Transverse colon (tissue), 4 donors: Measurements from ENCODE around the gene NDUFB4. TPM values are rescaled to one million over a fixed set of nuclear protein-coding genes. Genes with fewer than 3 reads are reported as not detected.

Experiments
- DNase-seq: peaks from one replicate; pipeline ENCODE4 v3.0.0-alpha.2; 2019
- H3K27ac ChIP-seq, 4 donors: fragments of 200-600 bp; sonication (generic); 2 replicates each; pipeline ENCODE4 v1.5.1; 2016 to 2018; ENCODE audit warnings: inconsistent platforms in 4 of 4
- H3K27me3 ChIP-seq: fragments of 200-600 bp; sonication (generic); 2 replicates; pipeline ENCODE4 v1.5.1; 2017; ENCODE audit warnings: inconsistent platforms
- H3K36me3 ChIP-seq, 4 donors: fragments of 200-600 bp; sonication (generic); 2 replicates each; pipeline ENCODE4 v1.5.1; 2017 to 2019; ENCODE audit warnings: inconsistent platforms in 4 of 4
- H3K4me1 ChIP-seq, 4 donors: fragments of 200-600 bp; sonication (generic); 2 replicates each; pipeline ENCODE4 v1.5.1; 2017 to 2020; ENCODE audit warnings: inconsistent platforms in 4 of 4
- H3K4me3 ChIP-seq, 4 donors: fragments of 200-600 bp; sonication (generic); 1 replicate in 1 of 4; 2 replicates in 3 of 4; pipeline versions ENCODE4 v1.5.1 to v1.6.1; 2017 to 2019; ENCODE audit warnings: inconsistent platforms in 4 of 4
- H3K9me3 ChIP-seq, 2 donors: fragments of 200-600 bp; sonication (generic); 2 replicates each; pipeline ENCODE4 v1.5.1; 2017 to 2019; ENCODE audit warnings: inconsistent platforms in 2 of 2
- EP300 ChIP-seq: sonication (generic); formaldehyde crosslinking; IDR thresholded peaks from one replicate; pipeline ENCODE4 v1.6.1; 2017; ENCODE audit warnings: antibody characterized with exemption, low read depth
- POLR2A ChIP-seq: fragments of 450-650 bp; IDR thresholded peaks from one replicate; pipeline ENCODE4 v1.6.1; 2016; ENCODE audit warnings: antibody characterized with exemption, mild to moderate bottlenecking, moderate library complexity
- POLR2AphosphoS5 ChIP-seq, 3 donors: sonication (generic); formaldehyde crosslinking; IDR thresholded peaks; one replicate each; pipeline ENCODE4 v1.6.1; 2016; ENCODE audit warnings: antibody characterized with exemption in 3 of 3
- WGBS, 2 donors: methylation state at CpG; one replicate each; pipeline ENCODE4 v1.1.5; 2018; ENCODE audit warnings: low coverage in 1 of 2; 5-methylcytosine and 5-hydroxymethylcytosine counted together
- in situ Hi-C, 4 donors: fragments of 200-750 bp; cut with MboI; loops; one replicate each; pipeline versions ENCODE4 v1.15.0 to v1.15.1; 2017; ENCODE audit warnings: low sequenced_read_pairs in 3 of 4, low pct_ligation_motif_present in 1 of 4, low pct_unique_long_range_greater_than_20kb in 1 of 4
- intact Hi-C: fragments of 100-400 bp; cut with DNase I; formaldehyde crosslinking; loops from one replicate; pipeline ENCODE4 v1.15.1; 2023; ENCODE audit warnings: low total_unique reads
- total RNA-seq, 4 donors: library from RNA; depleted of rRNA; stranded (reverse); fragments of >200 nt; gene quantifications; one replicate each; pipeline ENCODE4 v1.1.0, GENCODE V29; 2016
- TF ChIP-seq, protein P1 (sequence below), 5 experiments: fragments of 200-600 bp in 3 of 5; fragments of 450-650 bp in 2 of 5; sonication (generic) in 3 of 5; IDR thresholded peaks; 1 replicate in 2 of 5; 2 replicates in 3 of 5; pipeline ENCODE4 v1.5.1; 2016 to 2017; ENCODE audit warnings: antibody characterized with exemption in 5 of 5, inconsistent platforms in 3 of 5, mild to moderate bottlenecking in 2 of 5, moderate library complexity in 1 of 5

Gene NDUFB4
- total RNA-seq, 4 donors from 2014 or later = 9.6 to 129 (median 63.7) TPM

DNA sequence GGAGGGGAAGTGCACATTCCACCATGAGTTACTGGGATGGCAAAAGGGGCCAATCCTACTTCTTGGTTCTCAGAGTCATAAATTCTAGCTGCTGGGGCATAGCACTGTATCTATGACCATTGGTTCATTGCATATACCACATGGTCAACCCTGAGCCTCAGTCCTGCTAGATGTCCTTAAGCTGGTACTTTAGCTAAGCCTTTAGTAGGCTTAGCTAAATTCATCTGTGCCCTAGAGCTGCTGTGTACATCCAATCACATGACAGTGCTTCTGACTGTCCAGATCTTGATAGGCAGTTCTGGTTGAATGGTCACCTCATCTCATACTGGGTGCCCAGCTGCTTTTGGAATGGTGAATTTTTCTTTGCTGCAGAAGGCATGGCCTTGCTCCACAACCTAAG lies 8.2 kb downstream of the NDUFB4 start:
- TF ChIP-seq POLR2A (no peak), POLR2AphosphoS5 (IDR thresholded peaks at IDR 0.05) (no peak), EP300 (no peak)
- TF ChIP-seq, protein P1, sequence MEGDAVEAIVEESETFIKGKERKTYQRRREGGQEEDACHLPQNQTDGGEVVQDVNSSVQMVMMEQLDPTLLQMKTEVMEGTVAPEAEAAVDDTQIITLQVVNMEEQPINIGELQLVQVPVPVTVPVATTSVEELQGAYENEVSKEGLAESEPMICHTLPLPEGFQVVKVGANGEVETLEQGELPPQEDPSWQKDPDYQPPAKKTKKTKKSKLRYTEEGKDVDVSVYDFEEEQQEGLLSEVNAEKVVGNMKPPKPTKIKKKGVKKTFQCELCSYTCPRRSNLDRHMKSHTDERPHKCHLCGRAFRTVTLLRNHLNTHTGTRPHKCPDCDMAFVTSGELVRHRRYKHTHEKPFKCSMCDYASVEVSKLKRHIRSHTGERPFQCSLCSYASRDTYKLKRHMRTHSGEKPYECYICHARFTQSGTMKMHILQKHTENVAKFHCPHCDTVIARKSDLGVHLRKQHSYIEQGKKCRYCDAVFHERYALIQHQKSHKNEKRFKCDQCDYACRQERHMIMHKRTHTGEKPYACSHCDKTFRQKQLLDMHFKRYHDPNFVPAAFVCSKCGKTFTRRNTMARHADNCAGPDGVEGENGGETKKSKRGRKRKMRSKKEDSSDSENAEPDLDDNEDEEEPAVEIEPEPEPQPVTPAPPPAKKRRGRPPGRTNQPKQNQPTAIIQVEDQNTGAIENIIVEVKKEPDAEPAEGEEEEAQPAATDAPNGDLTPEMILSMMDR (IDR thresholded peaks at IDR 0.05) = no peak
- Histone ChIP-seq H3K36me3 (peaks cover 0 to 17% (median 2%) of the 10 kb centered on the region in 4 donors), H3K9me3 (no peaks in the 10 kb centered on the region), H3K27me3 (no peaks in the 10 kb centered on the region), H3K27ac (no peak overlapping the region), H3K4me3 (no peak overlapping the region), H3K4me1 (peaks cover under 1 to 11% (median 4%) of the 10 kb centered on the region in 4 donors)
- DNase-seq = no peak
- in situ Hi-C loops (no loop called here), intact Hi-C loops (no loop called here)

DNA sequence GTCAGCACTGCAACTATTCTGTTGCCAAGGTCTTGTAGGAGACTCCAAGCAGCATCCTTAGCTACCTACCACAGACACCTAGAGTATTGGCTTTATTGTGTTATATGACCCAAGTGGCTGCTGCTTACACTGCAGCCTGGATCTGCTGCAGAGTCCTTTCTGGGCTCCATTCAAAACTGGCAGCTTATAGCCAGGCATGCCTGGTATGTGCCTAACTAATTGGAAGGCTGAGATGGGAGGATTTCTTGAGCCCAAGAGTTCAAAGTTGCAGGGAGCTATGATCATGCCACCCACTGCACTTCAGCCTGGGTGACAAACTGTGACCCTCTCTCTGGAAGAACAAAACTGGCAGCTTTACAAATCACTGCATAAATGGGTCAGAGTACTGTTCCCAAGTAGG lies 8.6 kb downstream of the NDUFB4 start:
- H3K27ac ChIP-seq = no peak overlapping the region
- no peaks in the 10 kb centered on the region for H3K27me3 ChIP-seq
- H3K9me3 ChIP-seq = no peaks in the 10 kb centered on the region
- intact Hi-C loops (no loop called here), in situ Hi-C loops (no loop called here)
- peaks cover 0 to 7% (median 0%) of the 10 kb centered on the region in 4 donors for H3K4me1 ChIP-seq
- no peak for TF ChIP-seq POLR2AphosphoS5 (IDR thresholded peaks at IDR 0.05)
- TF ChIP-seq, protein P1 (IDR thresholded peaks at IDR 0.05) = no peak
- no peak for TF ChIP-seq POLR2A
- TF ChIP-seq EP300 = no peak
- peaks cover 0 to 17% (median 2%) of the 10 kb centered on the region in 4 donors for H3K36me3 ChIP-seq
- no peak overlapping the region for H3K4me3 ChIP-seq
- DNase-seq = no peak

DNA sequence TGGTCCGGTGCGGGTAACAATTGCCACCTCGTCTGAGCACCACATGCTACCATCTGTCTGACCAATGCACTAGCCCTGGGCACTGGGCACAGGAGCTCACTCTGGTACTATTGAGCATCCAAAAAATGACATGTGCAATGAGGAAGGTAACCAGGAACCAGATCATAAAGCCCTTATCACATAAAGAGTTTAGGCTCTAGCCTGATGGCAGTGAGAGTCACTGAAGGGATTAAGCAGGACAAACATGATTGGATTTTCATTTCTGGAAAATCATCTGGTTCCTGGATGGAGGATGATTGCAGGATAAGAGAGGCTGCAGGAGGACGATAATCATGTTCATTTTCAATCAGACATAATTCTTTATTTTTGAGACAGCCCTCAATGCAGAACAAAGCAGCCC lies 12.4 kb downstream of the NDUFB4 start:
- no peaks in the 10 kb centered on the region for H3K4me1 ChIP-seq
- no peaks in the 10 kb centered on the region for H3K9me3 ChIP-seq
- H3K36me3 ChIP-seq = no peaks in the 10 kb centered on the region
- DNase-seq = no peak
- H3K4me3 ChIP-seq = no peak overlapping the region
- no peak overlapping the region for H3K27ac ChIP-seq
- in situ Hi-C loops (no loop called here), intact Hi-C loops (no loop called here)
- no peaks in the 10 kb centered on the region for H3K27me3 ChIP-seq
- TF ChIP-seq POLR2AphosphoS5 (IDR thresholded peaks at IDR 0.05) = no peak
- TF ChIP-seq, protein P1 (IDR thresholded peaks at IDR 0.05) = no peak
- WGBS, 2 donors = 89% methylated on average over 4 of the region's 4 CpGs; no CpG with 5 or more reads in 1 of the 2 donors

GRCh38 chr3:120614765-120615164 lies 18.6 kb downstream of the NDUFB4 start:
- H3K27me3 ChIP-seq = no peaks in the 10 kb centered on the region
- no peaks in the 10 kb centered on the region for H3K9me3 ChIP-seq
- in situ Hi-C loops (no loop called here), intact Hi-C loops (no loop called here)
- no peak overlapping the region for H3K4me3 ChIP-seq
- TF ChIP-seq POLR2AphosphoS5 (IDR thresholded peaks at IDR 0.05) = no peak
- no peak for TF ChIP-seq POLR2A
- TF ChIP-seq, protein P1 (IDR thresholded peaks at IDR 0.05) = no peak
- TF ChIP-seq EP300 = no peak
- H3K36me3 ChIP-seq = no peaks in the 10 kb centered on the region
- 65 to 70% methylated on average over 8 of the region's 8 CpGs for WGBS, 2 donors
- no peak overlapping the region for H3K27ac ChIP-seq
- peaks cover 0 to 6% (median 2%) of the 10 kb centered on the region in 4 donors for H3K4me1 ChIP-seq
- DNase-seq = no peak
